ENCODE measurements around the gene PTCD2. TPM values are rescaled to one million over a fixed set of nuclear protein-coding genes. Genes with fewer than 3 reads are reported as not detected.

Gene PTCD2
- total and polyA plus RNA-seq, 2 donors (not counting 3 experiments of a cell fraction or from before 2014, with no cell fraction given), result 4.3 to 6.7 TPM

DNA sequence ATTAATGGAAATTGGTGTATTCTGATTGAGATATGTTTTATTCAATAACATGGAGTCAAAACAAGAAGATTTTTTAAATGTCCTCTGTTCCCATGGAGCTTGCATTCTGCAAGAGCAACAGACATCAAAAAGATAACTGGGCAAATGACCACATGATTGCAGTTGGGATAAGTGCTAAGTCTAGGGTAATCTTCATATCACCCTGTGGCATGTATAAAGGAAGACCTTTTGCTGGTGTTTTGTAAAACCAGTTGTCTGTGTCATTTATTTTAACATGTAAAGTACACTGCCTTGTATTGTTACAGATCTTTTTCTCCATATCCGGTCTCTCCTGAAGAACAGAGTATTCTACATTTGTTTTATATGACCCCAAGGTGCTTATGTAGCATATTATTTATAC, 44.0 kb downstream of the PTCD2 start:
- Histone ChIP-seq H3K9me3 (replicated peaks; ENCODE audit: control insufficient read depth, insufficient read depth, low read length) (no peaks in the 10 kb centered on the region), H3K4me3 (replicated peaks in 1 of 3; ENCODE audit: insufficient read depth in 1 of 3, low read depth in 1 of 3, low read length in 3 of 3) (no peak overlapping the region), H3K9ac (replicated peaks; ENCODE audit: extremely low read depth, insufficient read depth, low read length) (no peak overlapping the region), H3K9me1 (replicated peaks; ENCODE audit: control insufficient read depth, extremely low read depth, insufficient read depth, low read length) (no peaks in the 10 kb centered on the region), H3K27me3 (ENCODE audit: control insufficient read depth in 2 of 2, insufficient read depth in 2 of 2, low read length in 2 of 2) (no peaks in the 10 kb centered on the region), H3K79me2 (ENCODE audit: control insufficient read depth, insufficient read depth, low read length) (no peaks in the 10 kb centered on the region), H4K20me1 (replicated peaks; ENCODE audit: control insufficient read depth, extremely low read depth, insufficient read depth, low read length) (no peaks in the 10 kb centered on the region), H3K36me3 (ENCODE audit: control insufficient read depth in 2 of 2, extremely low read depth in 1 of 2, insufficient read depth in 2 of 2, low read length in 2 of 2) (no peaks in the 10 kb centered on the region), H3K4me1 (ENCODE audit: control insufficient read depth, extremely low read depth, insufficient read depth, low read length) (peaks cover 23% of the 10 kb centered on the region), H3K27ac (ENCODE audit: insufficient read depth, low read depth, low read length) (no peak overlapping the region), H2AFZ (ENCODE audit: low read depth, low read length) (no peak overlapping the region), H3K4me2 (ENCODE audit: insufficient read depth, low read length) (no peak overlapping the region)
- FAIRE-seq (no peak), DNase-seq (ENCODE audit: low read depth, low spot score) (no peak)
- BruUV-seq (replicated peaks), result no TSS peak
- intact Hi-C loops (cut with micrococcal nuclease) (no loop called here), dilution Hi-C loops (cut with MboI; ENCODE audit: extremely low pct_ligation_motif_present, low sequenced_read_pairs) (no loop called here)
- ChIA-PET POLR2A (interaction anchor here (0.9 kb wide), 1 partner anchor 188 kb away, joined by 10 read pairs; no protein-coding TSS in a partner anchor), CTCF (interaction anchor here (1.0 to 8.1 kb wide), 4 partner anchors 8 to 244 kb away, joined by 3 to 223 read pairs (median 6); partner anchors contain the start of genes MRPS27 and PTCD2)
- TF ChIP-seq POLR2AphosphoS5 (IDR thresholded peaks at IDR 0.05; ENCODE audit: insufficient read depth, low read depth, low read length), result no peak
- no peak for TF ChIP-seq JUN (IDR thresholded peaks at IDR 0.05; ENCODE audit: borderline replicate concordance, insufficient read depth, insufficient read length, low read depth)
- TF ChIP-seq MYC (IDR thresholded peaks at IDR 0.05; ENCODE audit: low read depth, low read length), result no peak

DNA sequence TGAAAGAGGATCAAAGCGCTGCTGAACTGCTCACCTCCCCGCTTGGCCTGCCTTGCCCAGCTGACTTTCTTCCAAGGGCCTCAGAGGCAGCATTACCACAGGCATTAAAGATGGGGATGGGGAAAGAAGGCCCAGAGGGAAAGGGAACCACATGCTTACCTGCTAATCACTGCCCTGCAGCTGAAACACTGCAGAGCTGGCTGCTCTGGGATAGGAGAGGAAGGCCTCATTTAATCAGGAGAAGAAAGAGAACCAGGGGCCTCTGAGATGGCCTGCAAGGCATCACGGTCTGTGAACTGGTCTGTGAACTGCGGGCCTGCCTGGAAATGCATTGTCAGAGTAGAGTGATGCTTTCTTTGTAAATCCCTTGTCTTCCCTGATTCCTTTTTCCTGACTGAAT, 44.8 kb downstream of the PTCD2 start:
- CTCF ChIA-PET, result interaction anchor here (0.8 to 8.1 kb wide), 13 partner anchors 9 to 453 kb away, joined by 3 to 223 read pairs (median 16); partner anchors contain the start of gene TNPO1
- no peaks in the 10 kb centered on the region for H3K27me3 ChIP-seq (ENCODE audit: control insufficient read depth in 2 of 2, insufficient read depth in 2 of 2, low read length in 2 of 2)
- no peak overlapping the region for H3K9ac ChIP-seq (replicated peaks; ENCODE audit: extremely low read depth, insufficient read depth, low read length)
- dilution Hi-C loops (cut with MboI; ENCODE audit: extremely low pct_ligation_motif_present, low sequenced_read_pairs) (no loop called here), intact Hi-C loops (cut with micrococcal nuclease) (no loop called here)
- no TSS peak for BruUV-seq (replicated peaks)
- H3K4me3 ChIP-seq (replicated peaks in 1 of 3; ENCODE audit: insufficient read depth in 1 of 3, low read depth in 1 of 3, low read length in 3 of 3), result no peak overlapping the region
- H3K9me3 ChIP-seq (replicated peaks; ENCODE audit: control insufficient read depth, insufficient read depth, low read length), result no peaks in the 10 kb centered on the region
- H3K27ac ChIP-seq (ENCODE audit: insufficient read depth, low read depth, low read length), result no peak overlapping the region
- FAIRE-seq, result no peak
- POLR2A ChIA-PET, result no interaction called here
- H3K79me2 ChIP-seq (ENCODE audit: control insufficient read depth, insufficient read depth, low read length), result no peaks in the 10 kb centered on the region
- H4K20me1 ChIP-seq (replicated peaks; ENCODE audit: control insufficient read depth, extremely low read depth, insufficient read depth, low read length), result no peaks in the 10 kb centered on the region
- no peaks in the 10 kb centered on the region for H3K36me3 ChIP-seq (ENCODE audit: control insufficient read depth in 2 of 2, extremely low read depth in 1 of 2, insufficient read depth in 2 of 2, low read length in 2 of 2)
- H3K4me1 ChIP-seq (ENCODE audit: control insufficient read depth, extremely low read depth, insufficient read depth, low read length), result peaks cover 23% of the 10 kb centered on the region
- no peak overlapping the region for H2AFZ ChIP-seq (ENCODE audit: low read depth, low read length)
- DNase-seq (ENCODE audit: low read depth, low spot score), result no peak
- H3K9me1 ChIP-seq (replicated peaks; ENCODE audit: control insufficient read depth, extremely low read depth, insufficient read depth, low read length), result no peaks in the 10 kb centered on the region
- no peak overlapping the region for H3K4me2 ChIP-seq (ENCODE audit: insufficient read depth, low read length)
- TF ChIP-seq POLR2AphosphoS5 (IDR thresholded peaks at IDR 0.05; ENCODE audit: insufficient read depth, low read depth, low read length), result no peak
- no peak for TF ChIP-seq MYC (IDR thresholded peaks at IDR 0.05; ENCODE audit: low read depth, low read length)
- no peak for TF ChIP-seq FOS (IDR thresholded peaks at IDR 0.05; ENCODE audit: borderline replicate concordance, insufficient read depth, low read length)
- no peak for TF ChIP-seq POLR2A (IDR thresholded peaks at IDR 0.05; ENCODE audit: low read depth, low read length)
- TF ChIP-seq, protein P1, sequence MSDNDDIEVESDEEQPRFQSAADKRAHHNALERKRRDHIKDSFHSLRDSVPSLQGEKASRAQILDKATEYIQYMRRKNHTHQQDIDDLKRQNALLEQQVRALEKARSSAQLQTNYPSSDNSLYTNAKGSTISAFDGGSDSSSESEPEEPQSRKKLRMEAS (IDR thresholded peaks at IDR 0.05; ENCODE audit: insufficient read depth, insufficient read length), result no peak
- TF ChIP-seq, protein P2, sequence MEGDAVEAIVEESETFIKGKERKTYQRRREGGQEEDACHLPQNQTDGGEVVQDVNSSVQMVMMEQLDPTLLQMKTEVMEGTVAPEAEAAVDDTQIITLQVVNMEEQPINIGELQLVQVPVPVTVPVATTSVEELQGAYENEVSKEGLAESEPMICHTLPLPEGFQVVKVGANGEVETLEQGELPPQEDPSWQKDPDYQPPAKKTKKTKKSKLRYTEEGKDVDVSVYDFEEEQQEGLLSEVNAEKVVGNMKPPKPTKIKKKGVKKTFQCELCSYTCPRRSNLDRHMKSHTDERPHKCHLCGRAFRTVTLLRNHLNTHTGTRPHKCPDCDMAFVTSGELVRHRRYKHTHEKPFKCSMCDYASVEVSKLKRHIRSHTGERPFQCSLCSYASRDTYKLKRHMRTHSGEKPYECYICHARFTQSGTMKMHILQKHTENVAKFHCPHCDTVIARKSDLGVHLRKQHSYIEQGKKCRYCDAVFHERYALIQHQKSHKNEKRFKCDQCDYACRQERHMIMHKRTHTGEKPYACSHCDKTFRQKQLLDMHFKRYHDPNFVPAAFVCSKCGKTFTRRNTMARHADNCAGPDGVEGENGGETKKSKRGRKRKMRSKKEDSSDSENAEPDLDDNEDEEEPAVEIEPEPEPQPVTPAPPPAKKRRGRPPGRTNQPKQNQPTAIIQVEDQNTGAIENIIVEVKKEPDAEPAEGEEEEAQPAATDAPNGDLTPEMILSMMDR (IDR thresholded peaks at IDR 0.05; ENCODE audit: extremely low read depth in 1 of 2, insufficient read depth in 1 of 2, low read depth in 1 of 2, low read length in 2 of 2), result no peak
